Stimulated activated CD8-positive, alpha-beta memory T cell treated with anti-CD3 and anti-CD28 coated beads, Interleukin-7, amount 100 ng/mL, for 4 hours (primary cell): ENCODE results near the gene PACRG.
"Not testable (repeated sequence)": the region's sequence is repeated elsewhere in the genome, so short reads cannot be mapped to it uniquely, and the experiment has no call there.

Experiments
- DNase-seq, 2 donors: peaks; one replicate each; pipeline ENCODE4 v3.0.0-alpha.2; 2020; ENCODE audit warnings: low read depth in 2 of 2

Gene PACRG

GRCh38 chr6:162941128-162941527 is 213.4 kb downstream of the PACRG start:
- no peak for DNase-seq

GRCh38 chr6:162942866-162943265 is 215.1 kb downstream of the PACRG start:
- DNase-seq, result no peak

- DNase-seq, result no peak
Measured at GRCh38 chr6:162943369-162943768, 215.6 kb downstream of the PACRG start.

DNA sequence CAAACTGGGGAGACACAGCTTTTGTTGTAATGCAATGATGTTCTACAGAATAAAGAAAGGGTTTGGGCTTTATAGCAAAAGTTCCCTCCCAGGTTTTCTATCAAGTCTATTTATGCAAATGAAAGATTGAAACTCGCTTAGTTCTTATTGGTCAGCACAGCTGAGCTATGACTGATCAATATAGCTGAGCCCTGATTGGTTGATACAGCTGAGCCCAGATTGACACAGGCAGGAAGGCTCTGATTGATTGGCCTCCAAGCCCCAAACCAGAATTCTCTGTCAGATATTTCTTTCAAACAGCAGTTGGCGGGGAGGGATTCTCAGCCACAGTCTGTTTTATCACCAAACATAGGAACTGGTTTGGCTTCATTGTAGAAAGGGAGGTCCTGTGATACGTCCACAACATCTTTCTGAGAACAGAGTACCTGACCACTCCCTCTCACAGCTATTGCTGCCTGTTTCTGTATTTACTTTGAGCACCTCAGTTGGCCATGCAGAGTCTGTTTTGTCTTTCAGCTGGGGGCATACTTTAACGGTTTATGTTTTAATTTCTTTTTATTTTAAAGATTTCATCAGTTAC is 223.5 kb downstream of the PACRG start:
- DNase-seq, result no peak

- no peak for DNase-seq
Measured at GRCh38 chr6:162952423-162952822, 224.6 kb downstream of the PACRG start.

DNA sequence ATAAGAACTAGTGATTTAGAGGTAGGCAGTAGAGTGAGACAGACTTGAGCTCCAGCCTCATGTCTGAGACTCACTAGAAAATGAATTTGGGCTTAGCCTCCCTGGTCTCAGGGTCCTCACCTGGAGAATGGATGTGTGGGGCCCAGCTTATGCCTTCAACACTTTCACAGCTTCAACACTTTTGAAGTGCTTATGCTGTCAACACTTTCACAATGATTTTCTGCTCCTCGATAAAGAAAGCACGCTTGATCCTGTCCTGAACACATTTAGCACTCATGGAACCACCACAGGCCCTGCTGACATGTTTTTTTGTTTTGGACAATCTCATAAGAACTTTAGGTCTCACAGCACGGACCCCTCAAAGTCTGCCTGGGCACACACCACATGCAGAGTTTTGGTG is 229.3 kb downstream of the PACRG start:
- DNase-seq, result no peak

DNA sequence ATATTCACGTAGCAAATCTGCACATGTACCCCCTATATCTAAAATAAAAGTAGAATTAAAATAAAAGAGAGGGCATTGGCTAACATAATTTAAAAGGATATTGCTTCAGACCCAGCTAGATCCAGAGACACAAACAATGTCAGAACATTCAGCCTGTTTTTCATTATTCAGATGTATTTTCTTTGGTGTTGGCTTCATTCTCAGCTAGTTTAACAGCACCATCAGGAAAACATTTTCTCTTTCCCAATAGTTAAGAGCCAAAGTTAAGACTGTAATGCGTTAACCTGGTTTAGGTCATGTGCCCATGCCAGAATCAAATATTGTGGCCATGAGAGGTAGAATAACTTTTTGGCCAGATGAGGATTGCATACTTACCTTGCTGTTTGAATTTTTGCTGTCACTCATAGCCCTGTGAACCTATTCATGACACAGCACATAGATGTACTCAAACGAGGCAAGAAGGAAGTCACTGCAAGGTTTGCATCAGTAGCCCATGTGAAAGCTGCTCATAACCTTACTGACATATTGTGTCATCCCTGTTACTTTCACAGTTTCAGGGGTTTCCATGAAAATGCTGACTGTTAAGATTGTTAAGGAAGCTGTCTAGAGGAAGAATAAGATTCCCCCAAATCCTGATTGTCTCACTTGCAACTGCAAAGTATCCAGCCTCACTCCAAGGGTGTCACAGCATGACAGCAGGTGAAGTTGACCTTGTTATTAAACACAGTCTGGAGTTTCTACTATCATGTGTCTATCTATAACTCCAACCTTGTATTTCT is 233.1 kb downstream of the PACRG start:
- DNase-seq, result no peak

GRCh38 chr6:162962093-162962492 is 234.3 kb downstream of the PACRG start:
- DNase-seq, result no peak

DNA sequence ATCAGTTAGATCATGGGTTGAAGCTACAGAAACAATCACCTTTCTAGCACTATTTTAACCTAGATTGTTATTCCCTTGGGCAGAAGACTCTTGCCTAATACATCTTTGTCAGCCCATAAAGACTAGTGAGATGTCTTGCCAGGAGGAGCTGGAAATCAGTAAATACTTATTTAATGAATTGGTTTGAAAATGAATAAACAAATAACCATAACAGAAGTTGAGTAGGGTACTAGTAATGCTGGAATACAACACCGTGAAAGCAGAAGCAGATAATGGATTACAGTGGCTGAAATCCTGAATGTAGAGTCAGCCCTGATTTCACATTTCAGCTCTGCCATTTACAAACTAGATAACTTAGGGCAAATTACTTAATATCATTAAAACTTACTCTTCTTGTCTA is 236.1 kb downstream of the PACRG start:
- DNase-seq, result no peak

GRCh38 chr6:162964488-162965140 is 236.8 kb downstream of the PACRG start:
- DNase-seq, result no peak

- DNase-seq, result no peak
Measured at GRCh38 chr6:162965366-162965765, 237.6 kb downstream of the PACRG start.

DNA sequence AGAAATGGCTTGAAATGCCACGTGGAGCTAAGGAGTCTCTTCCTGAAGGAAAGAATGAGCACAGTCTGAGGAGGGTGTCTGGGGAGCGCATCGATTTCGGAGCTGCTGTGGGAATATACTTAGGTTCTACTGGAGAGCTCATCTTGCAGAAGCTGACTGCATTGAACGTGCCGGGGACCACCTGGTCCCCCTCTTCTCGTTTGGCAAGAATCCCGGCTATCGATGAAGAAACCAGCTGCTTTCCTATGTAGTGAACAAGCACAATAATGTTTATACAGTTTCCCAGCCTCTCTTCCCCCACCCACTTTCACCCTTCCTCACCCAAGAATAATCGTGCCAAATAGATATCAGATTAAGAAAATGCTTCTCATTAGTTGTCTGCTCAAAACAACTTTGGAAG is 242.5 kb downstream of the PACRG start:
- no peak for DNase-seq

DNA sequence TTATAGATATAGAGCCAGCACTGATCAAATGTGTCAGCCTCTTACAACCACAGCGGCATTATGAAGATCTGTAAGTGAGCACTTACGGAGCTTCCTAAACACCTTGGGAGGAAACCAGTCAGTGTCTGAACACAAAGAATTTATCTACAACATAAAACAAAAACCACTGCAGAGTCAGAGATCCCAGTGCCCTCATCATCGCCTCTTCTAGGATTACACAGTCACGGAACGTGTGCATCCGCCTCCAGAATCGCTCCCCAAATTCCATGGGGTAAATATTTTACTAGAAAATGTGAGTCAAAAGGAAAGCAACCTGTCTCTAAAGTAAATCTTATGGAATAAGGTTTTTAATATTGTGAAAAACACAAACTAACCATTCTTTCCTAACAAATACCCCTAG is 243.6 kb downstream of the PACRG start:
- DNase-seq, result no peak

- no peak for DNase-seq
Measured at GRCh38 chr6:162973151-162973872, 245.5 kb downstream of the PACRG start.

GRCh38 chr6:162973980-162974379 is 246.2 kb downstream of the PACRG start:
- no peak for DNase-seq

DNA sequence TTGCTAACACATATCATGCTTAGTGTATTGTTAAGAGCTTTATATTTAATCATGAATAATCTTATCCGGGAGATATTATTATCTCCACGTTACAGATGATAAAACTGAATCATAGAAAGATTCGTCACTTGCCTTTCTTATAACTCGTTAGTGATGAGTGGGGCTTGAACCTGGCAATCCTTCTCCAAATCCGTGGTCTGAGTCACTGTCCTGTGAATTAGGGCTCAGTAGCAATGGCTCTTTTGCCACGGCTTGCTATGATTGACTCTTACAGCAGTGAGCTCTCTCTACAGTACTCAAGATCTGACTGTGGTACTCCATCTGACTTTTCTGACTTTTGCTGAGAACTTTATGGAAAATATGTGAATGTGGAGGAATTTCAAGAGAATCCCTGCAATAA is 246.9 kb downstream of the PACRG start:
- no peak for DNase-seq

- no peak for DNase-seq
Measured at GRCh38 chr6:162976141-162976540, 248.4 kb downstream of the PACRG start.

DNA sequence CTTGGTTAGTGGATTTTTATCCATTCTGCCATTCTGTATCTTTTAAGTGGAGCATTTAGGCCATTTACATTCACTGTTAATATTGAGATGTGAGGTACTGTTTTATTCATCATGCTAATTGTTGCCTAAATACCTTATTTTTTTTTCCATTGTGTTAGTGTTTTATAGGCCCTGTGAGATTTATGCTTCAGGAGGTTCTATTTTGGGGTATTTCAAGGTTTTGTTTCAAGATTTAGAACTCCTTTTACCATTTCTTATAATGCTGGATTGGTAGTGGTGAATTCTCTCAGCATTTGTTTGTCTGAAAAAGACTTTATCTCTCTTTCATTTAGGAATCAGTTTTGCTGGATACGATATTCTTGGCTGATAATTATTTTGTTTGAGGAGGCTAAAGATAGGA is 255.5 kb downstream of the PACRG start:
- not testable (repeated sequence) for DNase-seq

DNA sequence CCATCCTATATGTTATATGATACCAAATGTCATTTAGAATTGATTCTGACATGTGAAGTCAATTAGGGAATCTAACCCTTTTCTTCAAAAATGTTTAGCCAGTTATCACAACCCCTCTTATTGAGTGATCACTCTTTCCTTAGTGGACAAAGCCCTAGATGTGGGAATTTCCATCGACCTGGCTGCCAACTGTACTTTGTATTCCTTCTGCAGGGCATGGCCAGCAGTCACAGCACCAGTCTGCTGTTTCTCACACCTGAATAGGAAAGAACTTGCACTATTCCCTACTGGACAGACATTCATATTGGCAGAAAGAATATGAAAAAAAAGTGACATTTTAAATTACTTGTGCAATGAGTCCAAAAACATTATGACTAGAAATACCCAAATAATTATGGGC is 271.0 kb downstream of the PACRG start:
- no peak for DNase-seq

GRCh38 chr6:162999575-163000285 is 272.0 kb downstream of the PACRG start:
- no peak for DNase-seq

GRCh38 chr6:163001330-163001729 is 273.6 kb downstream of the PACRG start:
- no peak for DNase-seq

DNA sequence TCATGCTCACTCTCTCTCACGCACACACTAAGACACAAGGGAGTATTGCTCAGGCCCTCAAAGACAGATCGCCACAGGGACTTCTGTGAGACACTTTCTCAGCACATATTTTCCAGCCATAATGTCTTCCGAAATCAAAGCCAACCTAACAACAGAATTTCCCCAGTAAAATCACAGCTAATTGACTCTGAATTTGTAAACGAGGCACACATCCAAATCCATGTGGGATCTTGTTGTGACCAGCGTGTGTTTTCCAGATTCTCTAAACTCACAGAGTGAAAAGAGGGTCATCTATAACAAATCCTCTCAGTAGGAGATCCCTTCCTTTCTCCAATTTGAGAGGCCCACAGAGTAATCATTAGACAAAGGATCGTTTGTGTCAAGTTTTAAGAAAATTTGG is 280.4 kb downstream of the PACRG start:
- no peak for DNase-seq
